ENCODE data around the gene MYO3B.

DNA sequence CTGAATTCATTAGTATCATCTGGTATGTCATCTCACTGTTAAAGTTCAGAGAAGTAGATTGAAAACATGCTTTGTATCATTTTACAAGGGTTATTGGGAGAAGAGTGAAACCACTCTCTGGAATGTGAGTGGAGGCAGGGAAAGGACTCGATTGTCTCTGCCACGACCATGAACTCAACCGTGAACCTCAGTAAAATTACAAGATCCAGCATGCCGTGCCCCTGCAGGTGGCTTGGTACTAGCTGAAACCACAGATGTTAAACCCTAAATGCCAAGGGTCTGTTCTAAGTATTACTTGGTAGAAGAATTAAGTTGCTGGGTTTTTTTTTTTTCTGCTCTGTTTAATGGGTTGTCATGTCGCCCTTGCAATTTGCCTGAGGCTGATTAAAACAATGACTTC lies 197.2 kb downstream of the MYO3B start:
- TF ChIP-seq, protein P1, sequence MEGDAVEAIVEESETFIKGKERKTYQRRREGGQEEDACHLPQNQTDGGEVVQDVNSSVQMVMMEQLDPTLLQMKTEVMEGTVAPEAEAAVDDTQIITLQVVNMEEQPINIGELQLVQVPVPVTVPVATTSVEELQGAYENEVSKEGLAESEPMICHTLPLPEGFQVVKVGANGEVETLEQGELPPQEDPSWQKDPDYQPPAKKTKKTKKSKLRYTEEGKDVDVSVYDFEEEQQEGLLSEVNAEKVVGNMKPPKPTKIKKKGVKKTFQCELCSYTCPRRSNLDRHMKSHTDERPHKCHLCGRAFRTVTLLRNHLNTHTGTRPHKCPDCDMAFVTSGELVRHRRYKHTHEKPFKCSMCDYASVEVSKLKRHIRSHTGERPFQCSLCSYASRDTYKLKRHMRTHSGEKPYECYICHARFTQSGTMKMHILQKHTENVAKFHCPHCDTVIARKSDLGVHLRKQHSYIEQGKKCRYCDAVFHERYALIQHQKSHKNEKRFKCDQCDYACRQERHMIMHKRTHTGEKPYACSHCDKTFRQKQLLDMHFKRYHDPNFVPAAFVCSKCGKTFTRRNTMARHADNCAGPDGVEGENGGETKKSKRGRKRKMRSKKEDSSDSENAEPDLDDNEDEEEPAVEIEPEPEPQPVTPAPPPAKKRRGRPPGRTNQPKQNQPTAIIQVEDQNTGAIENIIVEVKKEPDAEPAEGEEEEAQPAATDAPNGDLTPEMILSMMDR (IDR thresholded peaks at IDR 0.05; ENCODE audit: borderline replicate concordance, extremely low read depth, low read length, poor library complexity, severe bottlenecking), result no peak
- no peak for TF ChIP-seq EZH2 (IDR thresholded peaks at IDR 0.05; ENCODE audit: borderline replicate concordance, low read depth, low read length, severe bottlenecking)

All from DND-41 (cell line).